Limb (tissue), 2 donors: Measurements from ENCODE around the gene VSNL1.

Source experiments
- DNase-seq, 2 donors: peaks; one replicate each; pipeline ENCODE4 v3.0.0-alpha.2; 2016; ENCODE audit errors: extremely low spot score in 2 of 2

Gene VSNL1

DNA sequence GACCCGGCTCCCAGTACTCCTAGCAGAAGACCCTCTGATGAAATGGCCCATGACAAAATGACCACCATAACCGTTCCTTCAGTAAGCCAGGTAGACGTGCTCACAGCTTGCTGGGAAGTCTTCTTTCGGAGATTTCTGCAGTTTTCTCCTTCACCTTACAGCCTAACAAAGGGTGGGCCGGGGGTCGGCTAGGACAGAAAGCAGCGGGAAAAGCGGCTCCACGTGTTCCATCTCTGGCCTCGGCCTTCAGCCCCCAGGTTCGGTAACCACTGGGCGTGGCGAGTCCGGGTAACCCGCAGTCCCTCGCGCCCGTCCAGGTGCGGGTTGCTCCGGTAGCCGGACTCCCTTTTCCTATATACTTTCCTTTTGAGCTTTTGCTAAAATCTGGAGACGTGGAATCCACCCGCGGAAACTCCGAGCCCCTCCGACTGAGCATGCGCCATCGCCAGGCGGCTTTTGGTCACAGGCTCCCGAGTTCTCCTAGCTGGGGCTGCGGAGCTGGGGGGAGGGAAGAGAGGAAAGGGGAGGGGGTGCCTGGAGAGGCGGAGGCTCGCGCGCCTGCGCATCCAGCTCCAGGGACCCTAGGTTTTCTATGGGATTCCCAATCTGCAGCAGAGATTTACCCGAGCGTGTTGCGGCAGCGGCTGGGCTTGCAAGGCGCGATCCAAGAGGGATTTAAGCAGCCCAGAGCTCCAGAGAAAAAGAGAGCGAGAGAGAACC lies at the start of gene VSNL1:
TSS of gene VSNL1 (plus strand) at position 604 of the 720 bp plus-strand sequence. CDS start 51,379 bp downstream, outside the sequence.
- DNase-seq, result peak; percentile 95 to 96

DNA sequence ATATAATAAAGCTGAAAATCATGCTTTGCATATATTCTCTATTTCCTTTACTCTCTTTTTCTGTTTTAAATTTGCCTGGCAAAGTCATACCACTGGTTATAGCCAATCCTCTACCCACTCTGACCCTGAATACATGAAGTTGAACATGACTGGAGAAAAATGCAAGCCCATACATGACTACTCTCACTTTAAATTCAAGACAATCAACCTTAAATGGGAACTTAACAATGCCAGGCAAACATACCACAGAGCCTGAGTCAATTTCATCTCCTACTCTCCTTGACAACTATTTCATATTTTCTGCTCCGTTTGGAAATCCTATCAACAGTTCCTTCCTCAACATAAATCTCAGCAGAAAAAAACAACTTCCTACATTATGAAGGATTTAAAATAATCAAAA lies 44.9 kb upstream of the VSNL1 start:
- DNase-seq, result no peak

DNA sequence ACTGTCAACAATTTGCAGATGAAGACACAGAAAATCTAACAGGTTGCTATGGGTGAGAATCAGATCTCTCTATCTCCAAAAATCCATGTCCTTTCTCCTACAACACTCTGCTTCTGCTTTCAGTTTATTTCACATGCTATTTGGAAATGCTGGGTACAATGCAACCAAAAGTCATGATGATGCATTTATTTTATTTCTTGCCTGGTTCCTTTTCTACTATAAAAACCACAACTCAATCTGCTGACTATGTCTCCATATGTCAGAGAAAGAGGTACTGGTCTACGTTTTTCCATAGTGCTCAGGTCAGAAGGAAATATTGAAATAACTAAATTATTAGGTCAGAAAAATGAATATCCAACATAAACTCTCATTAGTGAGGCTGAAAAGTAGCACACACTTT lies 42.8 kb upstream of the VSNL1 start:
- DNase-seq, result no peak

DNA sequence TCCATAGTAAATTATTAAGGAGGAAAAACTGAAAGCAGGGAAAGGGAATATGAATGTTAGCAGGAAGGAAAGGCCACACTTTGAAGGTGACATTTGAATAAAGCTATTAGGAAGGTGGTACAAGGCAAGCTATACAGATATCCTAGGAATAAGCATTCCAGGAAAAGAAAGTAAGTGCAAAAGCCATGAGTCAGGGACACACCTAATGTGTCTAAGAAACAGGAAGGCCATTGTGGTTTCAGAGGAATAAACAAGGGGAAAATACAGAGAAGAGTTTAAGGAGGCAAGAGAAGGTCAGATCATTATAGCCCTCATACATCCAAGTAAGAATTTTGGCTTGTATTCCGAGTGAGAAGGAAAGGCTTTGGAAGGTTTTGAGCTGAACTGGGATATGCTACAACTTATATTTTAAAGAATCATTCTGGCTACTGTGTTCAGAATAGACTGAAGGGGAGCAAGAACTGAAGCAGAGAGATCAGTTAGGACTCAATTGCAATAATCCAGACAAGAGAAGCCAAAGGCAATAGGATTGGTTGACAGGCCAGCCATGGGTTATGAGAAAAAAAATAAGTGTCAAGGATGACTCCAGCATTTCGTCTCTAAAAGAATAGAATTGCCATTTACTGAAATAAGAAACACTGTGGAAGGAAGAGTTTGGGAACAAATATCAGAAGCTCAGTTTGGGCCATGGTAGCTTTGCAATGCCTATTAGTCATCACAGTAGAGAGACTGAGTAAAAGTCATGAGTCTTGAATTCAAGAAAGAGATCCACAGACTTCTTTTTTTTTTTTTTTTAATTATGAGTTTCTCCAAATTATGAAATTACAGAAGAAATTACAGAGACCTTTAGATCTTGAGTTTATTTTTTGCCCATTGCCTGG lies 33.5 kb upstream of the VSNL1 start:
- DNase-seq, result no peak

DNA sequence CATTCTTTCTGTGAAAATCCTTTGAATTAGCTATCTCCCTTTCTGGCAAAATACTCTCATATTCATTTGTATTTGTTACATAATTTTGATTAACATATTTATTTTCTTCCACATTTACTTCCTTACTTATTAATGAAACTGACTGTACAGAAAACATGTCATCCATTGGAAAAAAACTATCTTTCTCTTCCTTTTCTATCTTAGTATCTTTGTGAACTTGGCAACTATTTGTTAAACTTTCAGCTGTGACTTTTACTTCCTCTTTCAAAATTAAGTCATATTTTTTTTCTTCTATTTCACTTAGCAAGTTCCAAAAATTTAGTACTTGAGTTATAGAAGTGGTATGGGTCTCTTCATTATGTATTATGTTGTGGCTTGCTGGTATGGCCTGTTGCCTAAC lies 24.8 kb upstream of the VSNL1 start:
- DNase-seq, result no peak

DNA sequence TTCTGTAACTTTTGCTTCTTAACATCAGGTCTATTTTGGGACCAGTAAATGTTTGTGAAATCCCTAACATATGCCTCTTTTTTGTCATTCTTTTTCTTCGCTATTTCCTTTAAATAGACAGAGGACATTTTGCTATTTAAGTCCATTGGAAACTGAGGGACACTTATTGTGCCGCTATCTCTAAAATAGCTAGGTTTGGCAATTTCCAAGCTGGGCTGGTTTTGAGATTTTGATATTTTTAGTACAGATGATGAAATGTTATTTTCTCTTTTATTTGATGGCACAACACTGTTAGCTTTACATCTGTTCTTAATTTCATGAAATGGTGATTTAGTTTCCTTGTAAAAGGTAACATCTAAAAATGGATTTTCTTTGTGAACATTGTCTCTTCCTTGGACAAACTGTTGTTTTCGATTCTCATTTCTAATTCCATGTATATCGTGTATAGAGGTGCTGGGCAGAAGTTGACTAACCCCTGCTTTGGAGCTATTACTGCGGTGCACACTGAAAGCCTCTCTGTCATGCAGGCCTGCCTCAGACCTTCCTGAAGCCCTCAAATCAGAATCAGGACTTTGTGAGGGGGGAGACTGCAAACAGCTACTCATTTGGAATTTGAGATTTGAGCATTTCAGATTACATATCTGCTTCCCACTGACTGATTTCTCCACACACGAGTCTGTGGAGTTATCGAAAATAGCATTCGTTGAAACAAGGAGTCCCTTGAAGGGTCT lies 22.9 kb upstream of the VSNL1 start:
- no peak for DNase-seq

DNA sequence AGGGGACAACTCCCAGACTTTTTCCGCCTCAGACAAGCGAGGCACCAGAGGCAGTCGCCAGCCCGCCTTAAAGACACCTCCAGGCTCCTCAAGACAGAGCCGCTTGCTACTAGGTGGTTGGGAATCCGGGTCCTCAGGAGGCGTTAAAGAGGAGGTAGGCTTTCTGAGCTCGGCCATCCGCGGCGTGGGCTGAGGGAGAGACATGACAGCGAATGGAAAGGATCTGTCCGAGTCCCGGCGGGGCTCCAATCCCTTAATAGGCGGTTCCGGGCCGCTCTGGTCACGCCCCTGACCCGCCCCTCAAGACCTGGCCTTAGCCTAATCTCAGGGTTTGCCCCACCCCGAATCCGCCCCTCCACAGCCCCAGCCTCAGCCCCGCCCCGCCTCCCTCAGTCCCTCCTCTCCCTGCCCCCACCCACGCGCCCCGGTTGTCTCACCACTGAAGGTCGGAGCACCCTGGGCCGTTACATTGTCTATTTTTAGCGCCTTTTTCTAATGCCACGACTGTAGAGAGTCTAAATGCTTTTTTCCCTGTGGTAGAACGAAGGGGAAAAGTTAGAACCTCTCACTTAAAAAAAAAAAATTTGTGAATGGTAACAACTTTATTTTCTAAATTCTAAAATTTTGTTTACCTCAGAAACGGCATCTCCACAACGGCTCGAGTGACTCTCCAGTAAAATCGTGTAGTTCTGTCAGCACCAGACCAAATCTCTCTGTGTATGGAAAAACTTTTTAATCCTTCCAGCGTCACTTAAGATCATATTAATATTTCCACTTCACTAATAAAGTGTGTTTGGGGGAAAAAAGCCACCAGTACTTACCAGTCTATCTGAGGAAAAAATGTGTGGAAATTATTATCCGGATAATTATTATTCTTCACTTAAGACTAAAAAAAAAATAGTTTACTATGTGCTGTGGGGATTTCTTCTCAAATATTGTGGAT lies 22.0 kb upstream of the VSNL1 start, which contains the start of gene RAD51AP2:
TSS of gene RAD51AP2 (minus strand) at position 229 of the 943 bp plus-strand sequence. CDS start at position 204, 25 bp downstream.
- DNase-seq, result peak; percentile 81 to 93

DNA sequence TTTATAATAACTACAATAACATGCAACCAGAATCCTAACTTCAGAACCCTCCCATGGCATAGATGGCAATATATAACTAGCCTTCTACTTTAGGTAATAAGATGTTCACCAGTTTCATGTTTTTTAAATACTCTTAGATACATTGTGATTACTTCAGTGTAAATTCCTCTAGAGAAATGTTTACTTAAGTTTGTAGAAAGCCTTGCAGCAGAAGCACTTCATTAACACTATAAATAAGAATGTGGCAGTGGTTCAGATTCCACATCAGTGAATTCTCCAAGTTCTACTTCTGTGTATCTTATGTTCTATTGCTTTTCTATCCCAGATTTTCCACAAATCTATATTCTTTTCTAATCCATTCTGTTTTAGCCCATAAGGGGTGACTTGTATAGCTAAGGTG lies 21.0 kb upstream of the VSNL1 start:
- no peak for DNase-seq

DNA sequence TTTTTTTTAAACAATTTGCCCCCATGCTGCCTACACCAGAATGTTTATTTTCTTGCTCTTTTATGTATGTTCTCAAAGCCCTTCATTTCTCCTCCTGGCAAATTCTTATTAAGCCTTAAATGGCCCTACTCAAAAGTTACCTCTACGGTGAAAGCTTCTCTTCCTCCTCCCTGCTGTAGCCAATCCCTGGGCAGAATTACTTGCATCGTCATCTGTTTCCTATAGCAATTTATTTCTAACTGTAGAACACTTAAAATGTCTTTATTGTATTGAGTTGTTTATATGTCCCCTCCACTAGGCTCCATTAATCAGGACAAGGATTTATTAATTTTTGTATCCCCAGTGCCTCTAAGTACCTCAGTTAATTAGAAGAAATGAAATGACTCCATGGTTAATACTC lies 19.7 kb upstream of the VSNL1 start:
- no peak for DNase-seq

DNA sequence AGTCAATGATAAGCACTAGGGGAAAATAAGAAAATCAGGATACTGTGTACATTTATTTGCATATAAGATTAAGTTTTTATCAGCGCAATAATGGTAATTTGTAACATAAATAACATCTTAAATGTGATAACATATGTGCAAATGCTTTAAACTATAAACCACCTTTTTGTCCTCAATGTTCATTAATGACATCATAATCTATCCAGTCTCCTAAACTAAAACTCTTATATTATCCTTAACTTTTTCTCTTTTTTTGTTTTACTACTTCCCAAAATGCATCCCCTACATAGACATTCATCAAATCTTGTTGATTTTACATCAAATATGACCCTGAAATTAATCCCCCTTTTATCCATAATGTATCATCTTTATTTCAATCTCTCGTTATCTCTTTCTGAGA lies 18.9 kb upstream of the VSNL1 start:
- no peak for DNase-seq

DNA sequence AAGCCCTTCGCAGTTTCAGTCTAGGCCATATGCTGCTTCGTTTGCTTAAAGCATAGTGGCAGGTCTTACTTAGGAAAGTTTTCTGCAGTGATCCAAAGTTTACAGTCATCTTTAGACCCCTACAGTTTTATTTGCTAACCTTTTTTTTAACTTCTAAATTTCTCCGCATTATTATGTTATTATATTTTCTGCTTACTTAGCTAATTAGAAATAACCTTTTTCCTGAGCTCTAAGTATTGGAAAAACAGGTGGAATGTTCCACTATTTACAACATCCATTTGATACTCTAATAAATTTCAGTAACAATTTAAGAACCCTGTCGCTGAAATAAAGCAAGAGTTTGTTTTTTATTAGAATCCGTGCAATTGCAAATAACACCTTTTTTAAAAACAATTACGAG lies 18.2 kb upstream of the VSNL1 start:
- DNase-seq, result no peak

DNA sequence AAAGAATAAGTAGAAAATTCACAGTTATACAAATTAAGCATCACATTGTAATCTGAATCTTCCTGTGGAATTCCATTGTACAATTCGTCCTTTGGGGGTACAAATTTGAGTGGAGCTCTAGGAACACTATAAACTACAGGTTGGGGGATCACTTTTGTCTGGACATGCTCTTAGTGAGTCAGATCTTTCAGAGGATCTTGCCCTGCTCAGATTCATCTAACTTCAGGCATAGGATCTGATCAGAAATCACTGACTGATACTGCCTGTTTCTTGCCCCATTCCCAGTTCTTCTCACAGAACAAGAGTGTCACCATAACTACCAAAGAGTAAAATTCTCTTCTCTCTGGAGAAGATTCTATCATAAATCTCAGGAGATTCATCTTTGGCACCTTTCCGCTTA lies 10.7 kb upstream of the VSNL1 start:
- no peak for DNase-seq

DNA sequence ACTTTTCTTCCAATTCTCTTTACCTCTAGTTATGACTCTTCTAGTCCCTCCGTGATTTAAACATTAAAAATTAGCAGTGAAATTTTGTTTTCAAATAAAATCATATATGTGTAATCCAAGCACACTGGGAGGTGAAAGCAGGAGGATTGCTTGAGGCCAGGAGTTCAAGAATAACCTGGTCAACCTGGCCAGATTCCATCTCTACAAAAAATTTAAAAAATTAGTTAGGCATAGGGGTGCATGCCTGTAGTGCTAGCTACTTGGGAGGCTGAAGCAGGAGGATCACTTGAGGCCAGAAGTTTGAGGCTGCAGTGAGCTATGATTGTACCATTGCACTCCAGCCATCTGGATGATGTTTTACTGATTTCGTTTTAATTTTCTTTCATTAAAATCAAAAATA lies 7.0 kb upstream of the VSNL1 start:
- DNase-seq, result no peak

DNA sequence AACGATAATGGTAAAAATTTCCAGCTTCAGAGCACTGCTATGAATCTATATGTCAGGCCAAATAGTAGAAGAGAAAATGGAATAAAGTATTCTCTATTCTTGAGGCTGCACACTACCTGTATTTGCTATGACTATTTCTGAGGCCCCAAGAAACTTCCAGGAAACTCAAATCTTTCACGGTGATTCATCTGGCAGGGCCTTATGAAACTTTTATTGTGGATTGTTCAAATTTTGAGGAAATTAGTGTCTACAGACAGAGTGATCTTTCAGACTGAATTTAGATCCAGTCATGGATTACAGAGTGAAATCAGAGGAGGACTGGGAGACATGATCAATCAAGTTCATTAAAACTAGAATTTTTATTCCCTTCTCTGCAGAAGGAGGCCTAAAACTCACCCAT lies 4.1 kb upstream of the VSNL1 start:
- DNase-seq, result no peak

DNA sequence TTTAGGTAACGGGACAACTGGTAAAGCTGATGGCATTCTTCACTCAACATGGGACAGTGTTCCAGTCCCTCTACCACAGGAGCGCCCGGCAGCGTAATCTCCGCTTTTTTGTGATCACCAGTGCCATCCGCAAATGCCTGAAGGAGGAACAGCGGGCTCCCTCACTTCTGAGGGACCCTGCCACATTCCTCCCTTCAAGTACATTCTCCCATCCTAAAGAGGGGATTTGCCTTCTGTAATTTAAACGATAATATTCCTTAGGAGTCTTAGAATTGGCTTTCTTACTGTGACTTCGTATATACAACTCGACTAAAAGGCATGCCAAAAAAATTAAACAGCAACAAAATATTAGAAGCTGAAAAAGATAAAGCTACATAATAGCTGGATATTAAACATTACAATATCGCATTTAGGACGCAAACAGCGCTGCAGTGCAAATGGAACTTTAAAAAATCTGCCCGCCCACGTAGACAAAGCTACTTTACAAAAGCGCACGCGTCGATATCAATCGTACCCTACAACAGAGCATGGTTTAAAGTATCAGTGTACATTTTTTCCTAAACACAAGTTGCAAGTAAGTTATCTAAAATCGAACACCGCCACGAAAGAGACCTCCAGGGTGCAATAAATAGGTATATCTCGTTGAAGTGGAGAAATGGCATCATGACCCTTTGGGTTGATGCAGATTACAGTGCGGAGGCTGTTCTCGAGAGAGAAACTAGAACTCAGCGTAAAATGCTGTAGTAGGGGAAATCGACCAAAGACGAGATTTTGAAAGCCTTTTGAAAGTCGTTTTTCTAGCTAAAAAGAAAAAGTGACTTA lies 2.3 kb upstream of the VSNL1 start:
- peak; percentile 34 to 46 for DNase-seq

DNA sequence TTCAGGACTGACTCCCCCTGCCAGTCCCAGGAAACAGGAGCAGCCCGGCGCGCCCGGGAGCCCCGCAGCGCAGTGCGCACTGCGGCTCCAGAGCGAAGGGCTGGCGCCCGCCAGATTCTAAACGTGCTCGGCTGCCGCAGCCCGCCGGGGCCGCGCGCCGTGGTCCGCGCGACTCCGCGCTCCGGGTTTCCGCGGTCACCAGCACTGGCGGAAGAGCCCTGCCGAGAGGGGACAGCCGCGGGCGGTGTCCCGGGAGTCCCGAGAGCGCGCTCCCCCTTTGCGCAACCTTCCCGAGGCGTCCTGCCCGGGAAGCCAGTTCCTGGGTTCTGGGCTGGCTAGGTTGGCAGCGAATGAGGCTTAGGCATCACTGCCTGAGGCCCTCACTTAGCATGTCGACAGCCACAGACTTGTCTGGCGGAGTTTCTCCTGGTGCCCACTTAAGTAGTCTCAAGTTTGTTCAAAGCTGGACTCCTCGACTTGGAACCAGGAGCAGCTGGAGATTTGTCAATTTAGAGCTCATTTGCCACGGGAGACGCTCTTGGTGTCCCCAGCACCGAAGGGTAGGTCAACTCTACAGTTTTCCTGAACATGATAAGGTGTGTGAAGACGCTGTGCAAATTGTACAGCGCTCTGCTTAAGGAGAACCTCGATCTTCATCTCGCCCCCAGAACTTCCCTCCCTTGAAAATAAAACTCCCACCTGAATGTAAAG lies 1.5 kb upstream of the VSNL1 start:
- DNase-seq, result peak; percentile 85 to 87

DNA sequence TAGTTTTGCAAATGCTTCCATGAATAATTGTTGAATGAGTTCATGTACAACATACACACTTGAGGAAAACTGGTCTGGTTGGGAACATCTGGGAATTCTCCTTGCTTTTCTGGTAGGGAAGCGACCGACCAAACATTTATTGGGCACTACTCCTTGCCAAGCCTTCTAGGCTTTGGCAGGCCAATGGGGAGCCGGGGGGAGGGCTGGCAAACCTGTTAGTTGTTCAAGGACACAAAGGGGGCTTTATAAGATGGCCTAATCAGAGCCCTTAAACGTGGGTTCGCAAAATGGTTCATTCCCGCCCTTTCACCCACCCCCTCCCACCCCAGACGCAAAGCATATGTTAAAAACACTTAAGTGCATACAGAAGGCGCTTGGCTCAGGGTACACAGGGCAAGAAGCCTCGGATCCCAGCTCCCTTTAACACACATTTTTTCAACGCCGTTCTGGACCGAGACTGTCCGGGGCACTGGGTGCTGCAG lies 844 bp upstream of the VSNL1 start:
- peak; percentile 43 to 71 for DNase-seq

DNA sequence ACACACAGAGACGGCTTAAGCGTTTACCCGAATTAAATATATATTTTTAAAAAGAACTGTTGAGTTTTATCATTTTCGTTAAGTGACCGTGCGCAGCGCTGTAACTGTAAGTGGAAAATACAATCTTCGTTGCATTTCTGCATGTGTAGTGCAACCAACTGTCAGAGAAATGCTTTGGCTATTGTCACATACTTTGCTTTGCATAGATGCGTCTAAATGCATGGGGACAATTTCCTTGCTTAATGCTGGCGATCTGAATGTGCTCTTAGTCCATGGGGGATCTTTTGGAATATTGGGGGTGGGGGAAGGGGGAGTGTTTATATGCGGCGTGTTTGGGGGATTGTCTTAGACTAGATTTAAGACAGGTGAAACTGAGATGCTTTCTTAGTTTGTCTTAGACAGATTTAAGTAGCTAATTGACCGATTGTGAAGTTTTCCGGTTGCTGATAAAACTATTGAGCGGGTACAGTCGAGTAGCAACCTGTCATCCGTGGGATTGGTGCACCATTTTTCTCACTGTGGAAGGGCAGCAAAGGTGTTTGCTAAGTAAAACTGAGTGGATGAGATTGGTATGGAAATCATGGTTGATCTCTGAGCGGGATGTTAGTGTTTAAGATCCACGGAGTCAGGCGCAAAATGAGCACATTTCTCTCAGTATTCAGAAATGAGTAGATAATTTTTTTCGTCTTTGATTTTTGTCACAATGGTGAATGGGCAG lies 476 bp downstream of the VSNL1 start:
- no peak for DNase-seq
